Hepatocyte (in vitro differentiated cells): Measurements from ENCODE around the gene KCNA10. TPM values are rescaled to one million over a fixed set of nuclear protein-coding genes. Genes with fewer than 3 reads are reported as not detected.

Experiments
- DNase-seq: peaks from one replicate; pipeline ENCODE4 v3.0.0-alpha.2; 2016; ENCODE audit warnings: low spot score
- H2AFZ ChIP-seq: fragments of 200-600 bp; sonication (generic); 2 replicates; pipeline ENCODE4 v1.6.0; 2016; ENCODE audit warnings: antibody characterized with exemption, mild to moderate bottlenecking
- H3K27ac ChIP-seq: fragments of 200-600 bp; sonication (generic); 2 replicates; pipeline ENCODE4 v1.5.1; 2016; ENCODE audit warnings: mild to moderate bottlenecking
- H3K27me3 ChIP-seq: fragments of 200-600 bp; sonication (generic); 2 replicates; pipeline ENCODE4 v1.6.1; 2016
- H3K36me3 ChIP-seq: fragments of 200-600 bp; sonication (generic); replicated peaks from 2 replicates; pipeline ENCODE4 v1.5.1; 2016; ENCODE audit warnings: low read depth; ENCODE audit not compliant: insufficient read depth
- H3K4me1 ChIP-seq: fragments of 200-600 bp; sonication (generic); 2 replicates; pipeline ENCODE4 v1.5.1; 2016; ENCODE audit warnings: mild to moderate bottlenecking, moderate library complexity; ENCODE audit not compliant: insufficient read depth
- H3K4me2 ChIP-seq: fragments of 200-600 bp; sonication (generic); 2 replicates; pipeline ENCODE4 v1.6.0; 2016
- H3K4me3 ChIP-seq: fragments of 200-600 bp; sonication (generic); 2 replicates; pipeline ENCODE4 v1.5.1; 2016; ENCODE audit warnings: mild to moderate bottlenecking
- H3K79me2 ChIP-seq: fragments of 200-600 bp; sonication (generic); 2 replicates; pipeline ENCODE4 v1.6.0; 2017; ENCODE audit warnings: mild to moderate bottlenecking
- H3K9me2 ChIP-seq: fragments of 200-600 bp; sonication (generic); replicated peaks from 2 replicates; pipeline ENCODE4 v1.6.0; 2017; ENCODE audit warnings: mild to moderate bottlenecking; ENCODE audit not compliant: insufficient read depth
- H3K9me3 ChIP-seq: fragments of 200-600 bp; sonication (generic); 2 replicates; pipeline ENCODE4 v1.5.1; 2016; ENCODE audit warnings: low read depth, mild to moderate bottlenecking
- H4K20me1 ChIP-seq: fragments of 200-600 bp; sonication (generic); 2 replicates; pipeline ENCODE4 v1.6.0; 2016; ENCODE audit warnings: mild to moderate bottlenecking; ENCODE audit not compliant: insufficient read depth, poor library complexity, severe bottlenecking
- EZH2 ChIP-seq: fragments of 200-600 bp; sonication (generic); IDR thresholded peaks from 2 replicates; pipeline ENCODE4 v1.6.1; 2016; ENCODE audit warnings: antibody characterized with exemption, mild to moderate bottlenecking, borderline replicate concordance
- EZH2phosphoT487 ChIP-seq: fragments of 200-600 bp; sonication (generic); IDR thresholded peaks from one replicate; pipeline ENCODE4 v1.6.1; 2018; ENCODE audit warnings: antibody characterized with exemption, mild to moderate bottlenecking, low read depth, moderate library complexity; ENCODE audit not compliant: unreplicated experiment, severe bottlenecking
- WGBS: methylation state at CpG from one replicate; pipeline ENCODE4 v1.1.6; 2016; ENCODE audit warnings: low lambda C conversion rate; ENCODE audit errors: missing lambda C conversion rate; 5-methylcytosine and 5-hydroxymethylcytosine counted together
- polyA plus RNA-seq: library from polyadenylated mRNA; unstranded; fragments of >200 nt; fragmentation: Nextera tagmentation; extraction: Ambion mirVana; gene quantifications from 2 replicates; pipeline ENCODE4 v1.2.1, GENCODE V29; 2016
- total RNA-seq: library from RNA; depleted of rRNA; stranded (reverse); fragments of >200 nt; gene quantifications from 2 replicates; pipeline ENCODE4 v1.2.3, GENCODE V29; 2014
- TF ChIP-seq, protein P1 (sequence below): fragments of 200-600 bp; sonication (generic); IDR thresholded peaks from 2 replicates; pipeline ENCODE4 v1.5.1; 2016; ENCODE audit warnings: antibody characterized with exemption, mild to moderate bottlenecking; ENCODE audit not compliant: poor library complexity

KCNA10 gene
- total and polyA plus RNA-seq, 2 experiments from 2014 or later: not detected

DNA sequence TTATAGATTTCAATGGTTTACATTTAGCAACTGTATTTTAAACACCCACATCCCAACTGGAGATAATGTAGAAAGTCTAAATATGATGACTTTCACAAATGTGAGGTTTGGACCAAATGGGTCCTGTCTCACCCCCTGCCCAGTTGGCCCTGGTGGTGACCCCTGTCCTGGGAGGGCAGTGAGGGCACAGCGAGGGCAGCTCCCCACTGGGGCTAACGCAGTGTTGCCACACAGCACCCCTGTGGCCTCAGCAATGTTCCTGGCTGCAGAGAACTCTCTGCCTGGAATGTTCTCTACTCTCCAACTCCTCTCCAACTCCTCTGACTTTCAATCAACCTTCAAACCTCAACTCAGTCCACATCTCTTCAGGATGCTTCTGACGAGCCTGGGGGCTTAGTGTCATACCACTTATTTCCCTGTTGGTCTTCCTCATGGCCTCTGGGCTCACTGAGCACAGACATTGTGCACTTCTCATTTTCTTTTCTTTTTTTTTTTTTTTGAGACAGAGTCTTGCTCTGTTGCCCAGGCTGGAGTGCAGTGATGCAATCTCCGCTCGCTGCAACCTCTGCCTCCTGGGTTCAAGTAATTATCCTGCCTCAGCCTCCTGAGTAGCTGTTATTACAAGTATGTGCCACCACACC lies 25.8 kb downstream of the KCNA10 start:
- no peak overlapping the region for H3K4me3 ChIP-seq
- H3K27me3 ChIP-seq: no peaks in the 10 kb centered on the region
- 88% methylated on average over 5 of the region's 5 CpGs for WGBS
- H3K79me2 ChIP-seq: no peaks in the 10 kb centered on the region
- H3K9me3 ChIP-seq: no peaks in the 10 kb centered on the region
- H2AFZ ChIP-seq: no peak overlapping the region
- no peaks in the 10 kb centered on the region for H3K9me2 ChIP-seq
- no peak overlapping the region for H3K4me2 ChIP-seq
- peaks cover 5% of the 10 kb centered on the region for H3K4me1 ChIP-seq
- H3K36me3 ChIP-seq: no peaks in the 10 kb centered on the region
- DNase-seq: no peak
- TF ChIP-seq EZH2 (no peak), EZH2phosphoT487 (no peak)
- TF ChIP-seq, protein P1, sequence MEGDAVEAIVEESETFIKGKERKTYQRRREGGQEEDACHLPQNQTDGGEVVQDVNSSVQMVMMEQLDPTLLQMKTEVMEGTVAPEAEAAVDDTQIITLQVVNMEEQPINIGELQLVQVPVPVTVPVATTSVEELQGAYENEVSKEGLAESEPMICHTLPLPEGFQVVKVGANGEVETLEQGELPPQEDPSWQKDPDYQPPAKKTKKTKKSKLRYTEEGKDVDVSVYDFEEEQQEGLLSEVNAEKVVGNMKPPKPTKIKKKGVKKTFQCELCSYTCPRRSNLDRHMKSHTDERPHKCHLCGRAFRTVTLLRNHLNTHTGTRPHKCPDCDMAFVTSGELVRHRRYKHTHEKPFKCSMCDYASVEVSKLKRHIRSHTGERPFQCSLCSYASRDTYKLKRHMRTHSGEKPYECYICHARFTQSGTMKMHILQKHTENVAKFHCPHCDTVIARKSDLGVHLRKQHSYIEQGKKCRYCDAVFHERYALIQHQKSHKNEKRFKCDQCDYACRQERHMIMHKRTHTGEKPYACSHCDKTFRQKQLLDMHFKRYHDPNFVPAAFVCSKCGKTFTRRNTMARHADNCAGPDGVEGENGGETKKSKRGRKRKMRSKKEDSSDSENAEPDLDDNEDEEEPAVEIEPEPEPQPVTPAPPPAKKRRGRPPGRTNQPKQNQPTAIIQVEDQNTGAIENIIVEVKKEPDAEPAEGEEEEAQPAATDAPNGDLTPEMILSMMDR: no peak
- H3K27ac ChIP-seq: no peak overlapping the region
- no peaks in the 10 kb centered on the region for H4K20me1 ChIP-seq

DNA sequence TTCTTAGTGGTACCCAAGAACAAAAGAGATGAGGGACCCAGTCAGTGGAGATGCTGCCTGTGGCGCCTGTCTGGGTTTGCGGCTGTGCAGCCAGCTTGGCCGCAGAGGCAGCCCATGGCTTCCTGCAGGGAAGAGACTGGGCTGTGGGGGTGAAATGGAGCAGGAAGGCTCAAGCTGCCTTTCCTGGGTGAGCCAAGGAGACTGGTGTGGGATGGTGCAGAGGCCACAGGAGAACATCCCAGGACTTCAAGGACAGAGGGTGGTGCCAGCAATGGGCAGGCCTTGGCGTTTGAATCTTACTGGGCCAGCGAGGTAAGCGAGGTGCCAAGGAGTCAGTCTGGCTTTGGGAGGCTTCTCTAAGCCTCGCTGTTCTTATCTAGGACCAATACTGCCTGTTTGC lies 26.4 kb downstream of the KCNA10 start:
- Histone ChIP-seq H3K4me2 (no peak overlapping the region), H3K4me1 (peaks cover 5% of the 10 kb centered on the region), H2AFZ (no peak overlapping the region), H3K9me2 (no peaks in the 10 kb centered on the region), H3K4me3 (no peak overlapping the region), H3K27me3 (no peaks in the 10 kb centered on the region), H4K20me1 (no peaks in the 10 kb centered on the region), H3K27ac (no peak overlapping the region), H3K9me3 (no peaks in the 10 kb centered on the region), H3K36me3 (no peaks in the 10 kb centered on the region), H3K79me2 (no peaks in the 10 kb centered on the region)
- TF ChIP-seq, protein P1: no peak
- TF ChIP-seq EZH2 (no peak), EZH2phosphoT487 (no peak)
- WGBS: 89% methylated on average over 7 of the region's 7 CpGs
- no peak for DNase-seq

DNA sequence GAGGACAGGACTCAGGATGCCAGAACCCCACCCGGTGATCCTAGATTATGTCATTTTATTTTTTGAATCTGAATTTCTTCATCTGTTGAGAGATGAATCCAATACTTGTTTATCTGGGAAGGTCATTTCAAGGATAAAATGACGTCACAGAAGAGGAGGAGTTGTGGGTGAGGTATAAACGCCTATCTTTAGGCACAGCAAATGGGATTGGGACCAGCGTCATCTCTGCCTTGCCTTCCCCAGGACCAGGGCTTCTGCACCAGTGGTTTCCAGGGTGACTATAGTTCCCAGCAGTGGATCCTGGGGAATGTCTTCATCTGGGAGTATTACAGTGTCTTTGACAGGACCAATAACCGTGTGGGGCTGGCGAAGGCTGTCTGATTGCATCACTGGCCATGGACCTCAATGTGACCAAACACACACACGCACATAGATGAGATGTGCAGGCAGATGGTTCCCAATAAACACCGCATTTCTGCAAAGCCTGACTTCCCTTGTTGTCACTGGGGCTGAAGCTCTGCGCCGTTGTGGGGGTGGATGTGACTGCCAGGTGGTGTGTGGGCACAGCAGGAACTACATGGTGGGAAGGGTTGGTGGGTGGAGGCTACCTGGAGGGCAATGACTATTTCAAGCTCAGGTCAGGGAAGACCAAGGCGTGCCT lies 28.1 kb downstream of the KCNA10 start:
- Histone ChIP-seq H3K79me2 (no peaks in the 10 kb centered on the region), H3K27me3 (no peaks in the 10 kb centered on the region), H3K4me2 (no peak overlapping the region), H3K4me3 (no peak overlapping the region), H3K9me3 (no peaks in the 10 kb centered on the region), H2AFZ (no peak overlapping the region), H3K9me2 (no peaks in the 10 kb centered on the region), H4K20me1 (no peaks in the 10 kb centered on the region), H3K36me3 (no peaks in the 10 kb centered on the region), H3K27ac (no peak overlapping the region), H3K4me1 (peaks cover 5% of the 10 kb centered on the region)
- 86% methylated on average over 11 of the region's 11 CpGs for WGBS
- no peak for DNase-seq
- TF ChIP-seq EZH2phosphoT487 (no peak), EZH2 (no peak)
- TF ChIP-seq, protein P1: no peak
